DOHH2 (cell line): ENCODE measurements around the gene VTI1A.

Experiments
- H3F3A ChIP-seq: fragments of 200-600 bp; sonication (generic), shearing (Covaris generic); 2 replicates; pipeline ENCODE4 v1.6.0; 2016; ENCODE audit warnings: antibody characterized with exemption, mild to moderate bottlenecking; ENCODE audit not compliant: control insufficient read depth, insufficient read depth
- H3K27ac ChIP-seq: fragments of 200-600 bp; sonication (generic); 2 replicates; pipeline ENCODE4 v1.5.1; 2014; ENCODE audit warnings: low read depth, mild to moderate bottlenecking, low read length, moderate library complexity
- H3K27me3 ChIP-seq: fragments of 200-600 bp; sonication (generic); 2 replicates; pipeline ENCODE4 v1.6.1; 2014; ENCODE audit warnings: mild to moderate bottlenecking, low read length, mixed read lengths; ENCODE audit not compliant: control insufficient read depth
- H3K36me3 ChIP-seq: fragments of 200-600 bp; sonication (generic); 2 replicates; pipeline ENCODE4 v1.6.1; 2014; ENCODE audit warnings: mild to moderate bottlenecking, low read length, moderate library complexity, mixed read lengths; ENCODE audit not compliant: control insufficient read depth
- H3K4me1 ChIP-seq: fragments of 200-600 bp; sonication (generic); 2 replicates; pipeline ENCODE4 v1.6.1; 2014; ENCODE audit warnings: mild to moderate bottlenecking, low read length, mixed read lengths; ENCODE audit not compliant: control insufficient read depth
- H3K4me2 ChIP-seq: fragments of 200-600 bp; sonication (generic); 2 replicates; pipeline ENCODE4 v1.6.0; 2014; ENCODE audit warnings: mild to moderate bottlenecking, low read length, moderate library complexity
- H3K4me3 ChIP-seq: fragments of 200-600 bp; sonication (generic); 2 replicates; pipeline ENCODE4 v1.5.1; 2014; ENCODE audit warnings: mild to moderate bottlenecking, low read length, mixed read lengths
- H3K79me2 ChIP-seq: fragments of 200-600 bp; sonication (generic); 2 replicates; pipeline ENCODE4 v1.6.1; 2014; ENCODE audit warnings: mild to moderate bottlenecking, low read length, mixed read lengths; ENCODE audit not compliant: control insufficient read depth
- H3K9me2 ChIP-seq: fragments of 200-600 bp; sonication (generic); replicated peaks from 2 replicates; pipeline ENCODE4 v1.6.1; 2014; ENCODE audit warnings: mild to moderate bottlenecking, low read length, mixed read lengths; ENCODE audit not compliant: control insufficient read depth
- H3K9me3 ChIP-seq: fragments of 200-600 bp; sonication (generic); 2 replicates; pipeline ENCODE4 v1.6.1; 2014; ENCODE audit warnings: antibody characterized with exemption, low read length, mixed read lengths; ENCODE audit not compliant: control insufficient read depth, insufficient read depth
- H4K20me1 ChIP-seq: fragments of 200-600 bp; sonication (generic); 2 replicates; pipeline ENCODE4 v1.6.0; 2014; ENCODE audit warnings: low read depth, mild to moderate bottlenecking, antibody characterized with exemption, low read length, moderate library complexity; ENCODE audit not compliant: control insufficient read depth, insufficient read depth
- CTCF ChIP-seq: fragments of 200-600 bp; sonication (generic); IDR thresholded peaks from one replicate; pipeline ENCODE4 v1.5.1; 2014; ENCODE audit warnings: antibody characterized with exemption, mild to moderate bottlenecking, low read depth, low read length; ENCODE audit not compliant: poor library complexity, severe bottlenecking
- EZH2phosphoT487 ChIP-seq: fragments of 200-600 bp; sonication (generic); IDR thresholded peaks from 2 replicates; pipeline ENCODE4 v1.6.1; 2017; ENCODE audit warnings: borderline replicate concordance, mild to moderate bottlenecking, antibody characterized with exemption, low read length, moderate library complexity, mixed read lengths

Gene VTI1A

DNA sequence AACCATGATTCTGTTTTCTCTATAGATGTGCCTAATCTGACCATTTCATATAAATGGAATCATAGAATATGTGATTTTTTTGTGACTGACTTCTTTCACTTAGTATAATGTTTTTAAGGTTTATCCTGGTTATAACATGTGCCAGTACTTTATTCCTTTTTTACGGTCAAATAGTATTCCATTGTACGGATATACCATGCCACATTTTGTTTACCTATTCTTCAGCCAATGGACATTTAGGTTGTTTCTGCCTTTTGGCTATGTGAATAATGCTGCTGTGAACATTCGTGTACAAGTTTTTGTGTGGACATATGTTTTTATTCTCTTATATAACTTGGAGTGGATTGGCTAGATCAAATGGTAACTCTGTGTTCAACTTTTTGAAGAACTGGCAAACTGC lies 324.7 kb downstream of the VTI1A start:
- H3F3A ChIP-seq = no peaks in the 10 kb centered on the region
- no peak overlapping the region for H3K4me3 ChIP-seq
- no peaks in the 10 kb centered on the region for H3K79me2 ChIP-seq
- H3K36me3 ChIP-seq = no peaks in the 10 kb centered on the region
- no peak for TF ChIP-seq CTCF
- TF ChIP-seq EZH2phosphoT487 = no peak
- H3K9me3 ChIP-seq = no peaks in the 10 kb centered on the region
- no peak overlapping the region for H3K4me2 ChIP-seq
- H3K4me1 ChIP-seq = no peaks in the 10 kb centered on the region
- H3K27ac ChIP-seq = no peak overlapping the region
- H3K27me3 ChIP-seq = no peaks in the 10 kb centered on the region
- H3K9me2 ChIP-seq = no peaks in the 10 kb centered on the region
- no peaks in the 10 kb centered on the region for H4K20me1 ChIP-seq

DNA sequence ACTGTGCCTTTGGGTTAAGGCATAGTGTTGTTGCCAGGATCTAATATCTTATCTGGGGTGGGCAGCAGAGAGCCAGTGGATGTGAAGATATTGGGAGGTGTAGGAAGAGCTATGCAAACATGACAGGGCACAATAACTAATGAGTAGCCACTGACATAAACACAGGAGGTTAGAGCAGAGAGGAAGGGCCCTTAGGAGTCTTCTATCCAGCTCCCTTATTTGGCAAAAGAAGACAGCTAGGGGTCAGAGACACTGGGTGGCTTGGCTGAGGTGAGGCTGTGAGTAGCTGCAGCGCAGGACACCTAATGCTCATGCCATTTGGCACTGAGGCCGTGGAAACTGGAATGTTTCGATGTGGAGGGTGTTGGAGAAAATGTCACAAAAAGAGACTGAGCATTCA lies 326.8 kb downstream of the VTI1A start:
- TF ChIP-seq CTCF (no peak), EZH2phosphoT487 (no peak)
- Histone ChIP-seq H3K9me2 (no peaks in the 10 kb centered on the region), H3K4me3 (no peak overlapping the region), H4K20me1 (no peaks in the 10 kb centered on the region), H3F3A (no peaks in the 10 kb centered on the region), H3K9me3 (no peaks in the 10 kb centered on the region), H3K4me1 (no peaks in the 10 kb centered on the region), H3K27ac (no peak overlapping the region), H3K4me2 (no peak overlapping the region), H3K27me3 (no peaks in the 10 kb centered on the region), H3K36me3 (no peaks in the 10 kb centered on the region), H3K79me2 (no peaks in the 10 kb centered on the region)

- Histone ChIP-seq H3F3A (no peaks in the 10 kb centered on the region), H3K27me3 (no peaks in the 10 kb centered on the region), H3K27ac (no peak overlapping the region), H3K79me2 (no peaks in the 10 kb centered on the region), H4K20me1 (no peaks in the 10 kb centered on the region), H3K36me3 (no peaks in the 10 kb centered on the region), H3K4me3 (no peak overlapping the region), H3K9me3 (no peaks in the 10 kb centered on the region), H3K4me2 (no peak overlapping the region), H3K9me2 (no peaks in the 10 kb centered on the region), H3K4me1 (no peaks in the 10 kb centered on the region)
- TF ChIP-seq CTCF = no peak
- TF ChIP-seq EZH2phosphoT487 = no peak
Measured at GRCh38 chr10:112774210-112774609, 327.2 kb downstream of the VTI1A start.

DNA sequence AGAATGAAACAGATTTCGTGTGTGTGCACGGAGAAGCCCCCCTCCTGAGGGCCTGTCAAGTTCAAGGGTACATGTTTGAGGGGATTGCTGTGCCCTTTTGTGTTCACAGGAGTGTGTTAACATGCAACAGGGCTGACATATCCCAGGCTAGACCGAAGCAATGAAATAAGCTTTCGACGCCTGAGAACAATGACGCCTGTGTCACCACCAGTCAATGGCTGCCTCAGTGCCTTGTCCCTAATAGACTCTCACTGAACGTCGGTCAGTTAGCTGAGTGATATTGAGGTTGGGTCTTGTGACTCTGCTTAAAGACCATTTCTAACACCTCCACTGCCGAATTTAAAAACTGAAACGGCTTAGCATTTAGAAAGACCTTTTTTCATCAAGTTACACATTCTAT lies 327.8 kb downstream of the VTI1A start:
- Histone ChIP-seq H3K27ac (no peak overlapping the region), H3K9me3 (no peaks in the 10 kb centered on the region), H3F3A (no peaks in the 10 kb centered on the region), H4K20me1 (no peaks in the 10 kb centered on the region), H3K4me2 (no peak overlapping the region), H3K79me2 (no peaks in the 10 kb centered on the region), H3K27me3 (no peaks in the 10 kb centered on the region), H3K9me2 (no peaks in the 10 kb centered on the region), H3K4me3 (no peak overlapping the region), H3K4me1 (no peaks in the 10 kb centered on the region), H3K36me3 (no peaks in the 10 kb centered on the region)
- TF ChIP-seq EZH2phosphoT487 (no peak), CTCF (no peak)
